HTERT RPE-1 (cell line): ENCODE measurements around the gene CALY.
"Not testable (repeated sequence)": the region's sequence is repeated elsewhere in the genome, so short reads cannot be mapped to it uniquely, and the experiment has no call there.

Experiments used
- in situ Hi-C: fragments of 300-500 bp; cut with MboI; formaldehyde crosslinking; loops from 4 replicates; pipeline ENCODE4 v1.14.3; 2020; ENCODE audit warnings: low sequenced_read_pairs

The CALY gene

GRCh38 chr10:133334503-133335245, 2.0 kb downstream of the CALY start:
- in situ Hi-C loops = no loop called here

GRCh38 chr10:133332936-133333699, 3.6 kb downstream of the CALY start:
- in situ Hi-C loops = no loop called here

GRCh38 chr10:133329491-133330202, 7.0 kb downstream of the CALY start:
- in situ Hi-C loops = no loop called here

GRCh38 chr10:133328358-133329343, 8.0 kb downstream of the CALY start:
- in situ Hi-C loops = no loop called here

GRCh38 chr10:133327651-133328357, 8.9 kb downstream of the CALY start:
- in situ Hi-C loops = no loop called here

- in situ Hi-C loops = no loop called here
Measured at GRCh38 chr10:133326745-133327650, 9.7 kb downstream of the CALY start.

- in situ Hi-C loops = no loop called here
Measured at GRCh38 chr10:133326223-133326551, 10.5 kb downstream of the CALY start.

GRCh38 chr10:133325440-133326222, 11.1 kb downstream of the CALY start:
- in situ Hi-C loops = no loop called here

GRCh38 chr10:133324857-133325260, 11.8 kb downstream of the CALY start:
- in situ Hi-C loops = no loop called here

- in situ Hi-C loops = no loop called here
Measured at GRCh38 chr10:133324198-133324792, 12.4 kb downstream of the CALY start.

GRCh38 chr10:133322064-133322709, 14.5 kb downstream of the CALY start:
- in situ Hi-C loops = not testable (repeated sequence)

GRCh38 chr10:133320852-133321422, 15.8 kb downstream of the CALY start:
- in situ Hi-C loops = not testable (repeated sequence)

GRCh38 chr10:133318494-133319127, 18.1 kb downstream of the CALY start:
- in situ Hi-C loops = no loop called here

GRCh38 chr10:133316732-133317131, 20.0 kb downstream of the CALY start:
- in situ Hi-C loops = no loop called here

GRCh38 chr10:133316266-133316665, 20.4 kb downstream of the CALY start:
- in situ Hi-C loops = no loop called here

GRCh38 chr10:133315847-133316246, 20.8 kb downstream of the CALY start:
- in situ Hi-C loops = no loop called here
